Measurements from ENCODE around the gene NPM3.

DNA sequence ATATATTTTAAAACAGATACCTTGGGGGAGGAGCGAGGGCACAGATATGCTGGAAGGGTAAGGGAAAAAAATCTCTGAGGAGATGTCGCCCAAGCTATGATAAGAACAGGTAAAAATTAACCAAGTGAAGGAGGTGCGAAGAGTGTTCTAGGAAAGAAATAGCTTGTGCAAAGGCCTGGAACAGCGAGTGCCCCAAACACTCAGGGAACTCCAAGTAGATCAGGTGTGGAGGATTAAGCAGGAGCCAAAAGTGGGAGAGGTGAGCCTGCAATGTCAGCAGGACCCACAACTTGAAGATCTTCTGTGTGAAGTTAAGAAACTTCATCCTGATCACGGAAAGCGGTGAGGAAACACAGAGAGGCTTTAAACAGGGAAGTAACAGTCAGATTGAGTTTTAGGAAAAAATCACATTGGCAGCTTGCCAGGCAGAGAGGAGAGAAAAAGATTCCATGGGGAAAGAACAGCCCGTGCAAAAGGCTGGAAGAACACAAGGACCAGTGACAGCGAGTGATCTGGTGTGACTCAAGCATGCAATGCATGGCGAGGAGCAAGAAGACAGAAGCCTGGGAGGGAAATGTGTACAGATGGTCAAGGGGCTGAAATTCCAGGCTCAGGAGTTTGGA, 38.1 kb downstream of the NPM3 start:
- TF ChIP-seq CTCF (IDR thresholded peaks at IDR 0.05) (no peak), POLR2A (IDR thresholded peaks at IDR 0.05) (no peak), EP300 (IDR thresholded peaks at IDR 0.05) (no peak)
